Thymus (tissue), 11 donors: ENCODE data around the gene GOLGB1. TPM values are rescaled to one million over a fixed set of nuclear protein-coding genes. Genes with fewer than 3 reads are reported as not detected.

Experiments used
- DNase-seq, 9 donors: peaks; one replicate each; pipeline ENCODE4 v3.0.0-alpha.2; 2013; ENCODE audit warnings: low spot score in 9 of 9, low read depth in 6 of 9, missing footprints in 1 of 9
- H3K27ac ChIP-seq, 2 donors: one replicate each; pipeline ENCODE4 v1.5.1; 2013; ENCODE audit warnings: control low read depth in 1 of 2, low read depth in 1 of 2, low read length in 1 of 2, mild to moderate bottlenecking in 1 of 2, moderate library complexity in 1 of 2
- H3K27me3 ChIP-seq, 2 donors: one replicate each; pipeline ENCODE4 v1.5.1; 2013; ENCODE audit warnings: low read length in 1 of 2; ENCODE audit not compliant: control insufficient read depth in 2 of 2, insufficient read depth in 1 of 2
- H3K36me3 ChIP-seq, 2 donors: one replicate each; pipeline ENCODE4 v1.5.1; 2013; ENCODE audit warnings: low read length in 1 of 2, mild to moderate bottlenecking in 1 of 2, moderate library complexity in 1 of 2; ENCODE audit not compliant: control insufficient read depth in 2 of 2, insufficient read depth in 2 of 2
- H3K4me1 ChIP-seq, 2 donors: one replicate each; pipeline ENCODE4 v1.5.1; 2013; ENCODE audit warnings: low read length in 2 of 2; ENCODE audit not compliant: control insufficient read depth in 2 of 2, insufficient read depth in 2 of 2
- H3K4me3 ChIP-seq, 2 donors: one replicate each; pipeline ENCODE4 v1.5.1; 2013; ENCODE audit warnings: low read length in 2 of 2, control low read depth in 1 of 2, mild to moderate bottlenecking in 1 of 2
- H3K9me3 ChIP-seq, 2 donors: one replicate each; pipeline ENCODE4 v1.5.1; 2013; ENCODE audit warnings: low read length in 1 of 2, mild to moderate bottlenecking in 1 of 2; ENCODE audit not compliant: control insufficient read depth in 2 of 2, insufficient read depth in 1 of 2
- WGBS: extraction: QIAGEN DNeasy Blood & Tissue Kit; methylation state at CpG from one replicate; pipeline ENCODE4 v1.1.7; 2013; 5-methylcytosine and 5-hydroxymethylcytosine counted together
- polyA plus RNA-seq: library from polyadenylated mRNA; stranded (reverse); fragments of 200-250 nt; gene quantifications from one replicate; pipeline ENCODE4 v1.2.3, GENCODE V29; 2013
- total RNA-seq: library from RNA; stranded (reverse); fragments of 120-200 nt; gene quantifications from one replicate; pipeline ENCODE4 v1.2.4, GENCODE V29; 2013
- donor health status: healthy.

GOLGB1 gene
- total and polyA plus RNA-seq, 2 donors, result 18.0 to 23.0 TPM

- Histone ChIP-seq H3K4me3 (no peak overlapping the region), H3K4me1 (no peaks in the 10 kb centered on the region), H3K27ac (no peak overlapping the region), H3K9me3 (peaks cover 0 to 4% of the 10 kb centered on the region in 2 donors), H3K36me3 (peaks cover 49 to 70% of the 10 kb centered on the region in 2 donors), H3K27me3 (no peaks in the 10 kb centered on the region)
- no peak for DNase-seq
- WGBS, result 97% methylated on average over 1 of the region's 1 CpG
These were observed 111.6 kb downstream of the GOLGB1 start for GRCh38 chr3:121637922-121638321.

- H3K27me3 ChIP-seq, result no peaks in the 10 kb centered on the region
- no peaks in the 10 kb centered on the region for H3K4me1 ChIP-seq
- H3K36me3 ChIP-seq, result peaks cover 41 to 44% of the 10 kb centered on the region in 2 donors
- no peak for DNase-seq
- no peak overlapping the region for H3K4me3 ChIP-seq
- WGBS, result 97% methylated on average over 1 of the region's 1 CpG
- peaks cover 0 to 4% of the 10 kb centered on the region in 2 donors for H3K9me3 ChIP-seq
- no peak overlapping the region for H3K27ac ChIP-seq
These were observed 119.2 kb downstream of the GOLGB1 start for GRCh38 chr3:121630355-121630754.

- no peaks in the 10 kb centered on the region for H3K27me3 ChIP-seq
- H3K9me3 ChIP-seq, result peaks cover 0 to 4% of the 10 kb centered on the region in 2 donors
- H3K4me1 ChIP-seq, result no peaks in the 10 kb centered on the region
- H3K27ac ChIP-seq, result no peak overlapping the region
- no peak for DNase-seq
- no peak overlapping the region for H3K4me3 ChIP-seq
- peaks cover 37% of the 10 kb centered on the region in 2 donors for H3K36me3 ChIP-seq
- WGBS, result 98% methylated on average over 6 of the region's 6 CpGs
These were observed 119.9 kb downstream of the GOLGB1 start for GRCh38 chr3:121629601-121630000.

GRCh38 chr3:121627622-121628021, 121.9 kb downstream of the GOLGB1 start:
- Histone ChIP-seq H3K27ac (no peak overlapping the region), H3K4me3 (no peak overlapping the region), H3K27me3 (no peaks in the 10 kb centered on the region), H3K36me3 (peaks cover 21% of the 10 kb centered on the region in 2 donors), H3K4me1 (no peaks in the 10 kb centered on the region), H3K9me3 (no peaks in the 10 kb centered on the region)
- 83% methylated on average over 3 of the region's 3 CpGs for WGBS
- DNase-seq, result no peak

GRCh38 chr3:121627211-121627610, 122.3 kb downstream of the GOLGB1 start:
- peaks cover 17 to 18% of the 10 kb centered on the region in 2 donors for H3K36me3 ChIP-seq
- no peaks in the 10 kb centered on the region for H3K4me1 ChIP-seq
- no peak overlapping the region for H3K4me3 ChIP-seq
- whole genome bisulfite sequencing, result 97% methylated on average over 4 of the region's 4 CpGs
- H3K9me3 ChIP-seq, result no peaks in the 10 kb centered on the region
- no peak overlapping the region for H3K27ac ChIP-seq
- no peak for DNase-seq
- H3K27me3 ChIP-seq, result no peaks in the 10 kb centered on the region

GRCh38 chr3:121626495-121626894, 123.0 kb downstream of the GOLGB1 start:
- Histone ChIP-seq H3K9me3 (no peaks in the 10 kb centered on the region), H3K27me3 (peaks cover 0 to under 1% of the 10 kb centered on the region in 2 donors), H3K36me3 (peaks cover 10 to 11% of the 10 kb centered on the region in 2 donors), H3K4me1 (no peaks in the 10 kb centered on the region), H3K4me3 (no peak overlapping the region), H3K27ac (no peak overlapping the region)
- no peak for DNase-seq
- WGBS, result 97% methylated on average over 4 of the region's 4 CpGs

- DNase-seq, result no peak
- Histone ChIP-seq H3K9me3 (no peaks in the 10 kb centered on the region), H3K36me3 (peaks cover 0 to 2% of the 10 kb centered on the region in 2 donors), H3K4me3 (no peak overlapping the region), H3K27me3 (peaks cover 0 to 2% of the 10 kb centered on the region in 2 donors), H3K4me1 (no peaks in the 10 kb centered on the region), H3K27ac (no peak overlapping the region)
- 87% methylated on average over 14 of the region's 14 CpGs for WGBS
These were observed 125.2 kb downstream of the GOLGB1 start for GRCh38 chr3:121624147-121624899.

GRCh38 chr3:121621491-121621890, 128.1 kb downstream of the GOLGB1 start:
- Histone ChIP-seq H3K27ac (no peak overlapping the region), H3K36me3 (no peaks in the 10 kb centered on the region), H3K4me1 (no peaks in the 10 kb centered on the region), H3K4me3 (no peak overlapping the region), H3K27me3 (peaks cover 0 to 2% of the 10 kb centered on the region in 2 donors), H3K9me3 (no peaks in the 10 kb centered on the region)
- no peak for DNase-seq
- WGBS, result 96% methylated on average over 6 of the region's 6 CpGs

- WGBS, result 98% methylated on average over 2 of the region's 2 CpGs
- no peak overlapping the region for H3K4me3 ChIP-seq
- no peak overlapping the region for H3K27ac ChIP-seq
- peaks cover 0 to 2% of the 10 kb centered on the region in 2 donors for H3K27me3 ChIP-seq
- H3K4me1 ChIP-seq, result no peaks in the 10 kb centered on the region
- DNase-seq, result no peak
- H3K36me3 ChIP-seq, result no peaks in the 10 kb centered on the region
- no peaks in the 10 kb centered on the region for H3K9me3 ChIP-seq
These were observed 129.8 kb downstream of the GOLGB1 start for GRCh38 chr3:121619691-121620090.
